Eye (tissue), 1 donor: Measurements from ENCODE around the gene JARID2.
A peak's percentile ranks its signal among the peaks of the same experiment; 100 is the strongest.

Experiments
- DNase-seq: peaks from one replicate; pipeline ENCODE4 v3.0.0-alpha.2; 2015

JARID2 gene

GRCh38 chr6:15449011-15449410 is 203.1 kb downstream of the JARID2 start:
- no peak for DNase-seq

GRCh38 chr6:15451738-15452137 is 205.9 kb downstream of the JARID2 start:
- no peak for DNase-seq

GRCh38 chr6:15452182-15452941 is 206.5 kb downstream of the JARID2 start:
- no peak for DNase-seq

- DNase-seq: no peak
These were observed 207.3 kb downstream of the JARID2 start for GRCh38 chr6:15453186-15453585.

GRCh38 chr6:15453622-15454021 is 207.8 kb downstream of the JARID2 start:
- DNase-seq: no peak

- DNase-seq: no peak
These were observed 210.6 kb downstream of the JARID2 start for GRCh38 chr6:15456422-15456821.

- DNase-seq: no peak
These were observed 211.3 kb downstream of the JARID2 start for GRCh38 chr6:15457121-15457650.

GRCh38 chr6:15458021-15458459 is 212.2 kb downstream of the JARID2 start:
- peak; percentile 75 for DNase-seq

- no peak for DNase-seq
These were observed 214.3 kb downstream of the JARID2 start for GRCh38 chr6:15460110-15460727.

- no peak for DNase-seq
These were observed 215.5 kb downstream of the JARID2 start for GRCh38 chr6:15461127-15461944.

- DNase-seq: no peak
These were observed 216.4 kb downstream of the JARID2 start for GRCh38 chr6:15462256-15462655.

- DNase-seq: no peak
These were observed 217.1 kb downstream of the JARID2 start for GRCh38 chr6:15462717-15463525.

GRCh38 chr6:15464211-15464725 is 218.4 kb downstream of the JARID2 start:
- no peak for DNase-seq

- no peak for DNase-seq
These were observed 219.3 kb downstream of the JARID2 start for GRCh38 chr6:15465212-15465611.

- DNase-seq: no peak
These were observed 224.9 kb downstream of the JARID2 start for GRCh38 chr6:15470746-15471145.

- no peak for DNase-seq
These were observed 226.8 kb downstream of the JARID2 start for GRCh38 chr6:15472621-15473020.

- DNase-seq: no peak
These were observed 227.3 kb downstream of the JARID2 start for GRCh38 chr6:15473174-15473573.

- DNase-seq: no peak
These were observed 227.9 kb downstream of the JARID2 start for GRCh38 chr6:15473741-15474161.

- DNase-seq: no peak
These were observed 228.3 kb downstream of the JARID2 start for GRCh38 chr6:15474196-15474595.

- no peak for DNase-seq
These were observed 229.4 kb downstream of the JARID2 start for GRCh38 chr6:15475261-15475660.

- DNase-seq: no peak
These were observed 230.0 kb downstream of the JARID2 start for GRCh38 chr6:15475872-15476271.
